LNCAP (cell line): Measurements from ENCODE around the gene NTPCR.

Experiments
- TF ChIP-seq, protein P1 (sequence below): fragments of 450-650 bp; IDR thresholded peaks from 2 replicates; pipeline ENCODE4 v1.5.1; 2017; ENCODE audit warnings: mild to moderate bottlenecking

NTPCR gene

GRCh38 chr1:233031521-233031920 is 81.1 kb downstream of the NTPCR start:
- TF ChIP-seq, protein P1, sequence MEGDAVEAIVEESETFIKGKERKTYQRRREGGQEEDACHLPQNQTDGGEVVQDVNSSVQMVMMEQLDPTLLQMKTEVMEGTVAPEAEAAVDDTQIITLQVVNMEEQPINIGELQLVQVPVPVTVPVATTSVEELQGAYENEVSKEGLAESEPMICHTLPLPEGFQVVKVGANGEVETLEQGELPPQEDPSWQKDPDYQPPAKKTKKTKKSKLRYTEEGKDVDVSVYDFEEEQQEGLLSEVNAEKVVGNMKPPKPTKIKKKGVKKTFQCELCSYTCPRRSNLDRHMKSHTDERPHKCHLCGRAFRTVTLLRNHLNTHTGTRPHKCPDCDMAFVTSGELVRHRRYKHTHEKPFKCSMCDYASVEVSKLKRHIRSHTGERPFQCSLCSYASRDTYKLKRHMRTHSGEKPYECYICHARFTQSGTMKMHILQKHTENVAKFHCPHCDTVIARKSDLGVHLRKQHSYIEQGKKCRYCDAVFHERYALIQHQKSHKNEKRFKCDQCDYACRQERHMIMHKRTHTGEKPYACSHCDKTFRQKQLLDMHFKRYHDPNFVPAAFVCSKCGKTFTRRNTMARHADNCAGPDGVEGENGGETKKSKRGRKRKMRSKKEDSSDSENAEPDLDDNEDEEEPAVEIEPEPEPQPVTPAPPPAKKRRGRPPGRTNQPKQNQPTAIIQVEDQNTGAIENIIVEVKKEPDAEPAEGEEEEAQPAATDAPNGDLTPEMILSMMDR, result no peak

DNA sequence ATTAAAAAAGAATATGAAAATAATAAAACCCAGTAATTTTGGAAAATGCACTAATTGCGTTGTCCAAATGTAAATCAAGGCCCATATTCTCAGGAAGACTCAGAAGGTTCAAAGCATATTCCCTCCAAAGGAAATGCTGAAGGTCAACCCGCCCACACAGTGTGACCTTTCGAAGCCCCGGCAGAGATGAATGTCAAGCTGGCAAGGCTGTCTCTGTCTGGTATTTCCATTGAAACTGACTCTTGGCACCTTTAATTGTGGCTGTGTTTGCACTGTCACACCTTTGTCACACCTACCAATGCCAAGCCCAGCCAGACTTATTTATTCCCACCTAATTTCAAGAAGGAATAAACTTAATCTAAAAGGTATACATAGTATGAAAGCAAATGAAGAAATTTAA is 82.5 kb downstream of the NTPCR start:
- TF ChIP-seq, protein P1, result no peak

DNA sequence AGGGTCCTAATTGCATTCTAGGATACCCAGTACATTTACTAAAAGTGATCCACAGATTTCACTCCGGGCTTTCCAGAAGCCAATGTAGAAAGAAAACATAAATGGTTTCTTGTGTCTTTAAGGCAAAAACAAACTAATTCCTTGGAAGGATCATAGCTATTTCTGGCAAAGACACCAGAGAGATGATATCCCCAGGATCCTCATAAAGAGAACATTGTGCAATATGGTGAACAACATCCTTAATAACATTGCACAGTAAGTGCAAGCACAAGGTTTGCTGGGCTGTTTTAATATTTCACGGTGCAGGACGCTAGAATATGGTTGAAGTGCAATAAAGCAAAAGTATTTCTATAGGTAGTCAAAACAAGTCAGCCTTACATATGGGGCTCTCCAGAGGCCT is 83.0 kb downstream of the NTPCR start:
- TF ChIP-seq, protein P1, result no peak
